HG03039 (cell line): ENCODE results near the gene BTBD1.

ENCODE experiments used
- ATAC-seq: cut with Tn5 transposase; IDR thresholded peaks from one replicate; pipeline ENCODE4 v1.9.1; 2021; ENCODE audit warnings: mild to moderate bottlenecking, moderate library complexity; ENCODE audit not compliant: unreplicated experiment

BTBD1 gene

GRCh38 chr15:82999426-82999825 is 67.6 kb downstream of the BTBD1 start:
- no peak for ATAC-seq

- ATAC-seq, result no peak
These were observed 71.1 kb downstream of the BTBD1 start for GRCh38 chr15:82995938-82996337.

DNA sequence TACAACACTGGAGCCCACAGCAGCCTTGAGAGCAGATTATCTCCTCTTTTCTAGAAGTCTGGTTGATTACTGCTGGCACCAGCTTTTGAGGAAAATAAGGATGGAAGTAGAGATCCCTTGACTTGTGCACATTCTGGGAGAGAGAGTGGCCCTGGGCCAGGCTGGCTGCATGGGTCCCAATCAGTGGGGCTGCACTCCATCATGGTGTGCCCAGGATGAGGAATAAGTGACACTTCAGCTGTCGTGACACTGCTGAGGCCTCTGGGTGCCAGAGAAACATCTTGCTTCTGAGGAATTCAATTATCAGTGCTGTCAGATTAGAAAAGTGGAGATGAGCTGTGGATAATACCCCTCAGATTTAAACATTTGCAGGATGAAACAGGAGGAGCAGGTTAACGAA is 72.0 kb downstream of the BTBD1 start:
- ATAC-seq, result no peak

DNA sequence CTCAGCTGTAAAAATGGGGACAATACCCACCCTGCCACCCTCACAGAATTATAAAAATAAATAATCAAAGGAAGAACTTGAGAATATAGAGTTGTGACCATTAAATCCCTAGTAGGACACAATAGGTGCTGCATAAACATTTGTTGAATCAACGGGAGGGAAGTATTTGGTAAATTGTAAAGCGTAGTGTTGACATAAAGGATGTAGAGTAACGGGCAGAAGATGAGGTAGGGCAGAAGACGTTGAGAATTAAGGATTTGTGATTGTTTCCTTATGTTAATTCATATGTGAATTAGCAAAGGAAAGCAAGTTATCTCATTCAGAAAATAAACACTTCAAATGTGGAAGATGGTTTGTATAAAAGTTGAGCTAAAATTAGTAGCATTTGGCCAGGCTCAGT is 73.9 kb downstream of the BTBD1 start:
- ATAC-seq, result no peak

DNA sequence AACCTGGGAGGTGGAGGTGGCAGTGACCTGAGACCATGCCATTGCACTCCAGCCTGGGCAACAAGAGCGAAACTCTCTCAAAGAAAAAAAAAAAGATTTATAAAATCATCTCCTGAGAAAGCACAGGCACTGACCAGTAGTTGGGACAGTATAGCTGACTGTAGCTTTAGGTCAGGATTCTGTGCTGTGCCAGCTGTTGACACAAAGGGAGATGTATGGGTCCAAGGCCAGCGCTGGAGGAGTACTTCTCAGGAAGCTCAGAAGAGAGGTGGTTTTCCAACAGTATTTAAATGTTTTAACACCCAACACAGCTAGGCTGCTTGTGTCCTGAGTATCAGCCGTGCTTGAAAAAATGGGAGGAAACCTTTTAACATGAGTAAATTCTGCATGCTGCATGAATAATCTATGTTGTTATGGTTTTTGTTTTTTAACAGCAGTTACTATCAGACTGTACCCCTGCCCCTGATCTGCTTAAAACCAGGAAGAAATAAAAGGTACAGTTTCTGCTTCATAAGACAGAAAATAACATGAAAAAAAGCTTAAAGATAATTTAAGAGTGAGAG is 74.5 kb downstream of the BTBD1 start:
- no peak for ATAC-seq

- ATAC-seq, result peak; percentile 12
These were observed 80.6 kb downstream of the BTBD1 start for GRCh38 chr15:82986442-82986780.

GRCh38 chr15:82985688-82986441 is 81.2 kb downstream of the BTBD1 start, which contains the start of gene RAMAC:
RAMAC (plus strand) TSS chr15:82986210; CDS start chr15:82989019, 2,809 bp downstream.
- peak; percentile 89 for ATAC-seq

GRCh38 chr15:82980981-82981380 is 86.1 kb downstream of the BTBD1 start:
- ATAC-seq, result no peak

DNA sequence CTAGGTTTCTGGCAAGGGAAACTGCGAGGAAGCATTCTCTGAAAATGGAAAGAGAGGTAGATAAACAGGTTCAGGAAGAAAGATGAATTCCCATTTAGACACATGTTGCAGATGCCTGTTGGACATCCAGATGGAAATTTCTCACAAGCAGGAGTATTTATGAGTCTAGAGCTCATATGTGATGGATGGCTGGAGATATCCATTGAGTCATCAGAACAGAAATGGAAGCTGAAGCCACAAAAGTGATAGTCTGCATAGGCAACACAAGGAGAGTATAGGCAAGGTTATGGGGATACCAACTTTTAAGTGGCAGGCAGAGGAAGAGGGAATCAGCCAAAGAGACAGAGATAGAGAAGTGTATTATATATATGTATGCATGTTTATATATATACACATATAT is 87.3 kb downstream of the BTBD1 start:
- no peak for ATAC-seq

GRCh38 chr15:82978438-82978837 is 88.6 kb downstream of the BTBD1 start:
- no peak for ATAC-seq

DNA sequence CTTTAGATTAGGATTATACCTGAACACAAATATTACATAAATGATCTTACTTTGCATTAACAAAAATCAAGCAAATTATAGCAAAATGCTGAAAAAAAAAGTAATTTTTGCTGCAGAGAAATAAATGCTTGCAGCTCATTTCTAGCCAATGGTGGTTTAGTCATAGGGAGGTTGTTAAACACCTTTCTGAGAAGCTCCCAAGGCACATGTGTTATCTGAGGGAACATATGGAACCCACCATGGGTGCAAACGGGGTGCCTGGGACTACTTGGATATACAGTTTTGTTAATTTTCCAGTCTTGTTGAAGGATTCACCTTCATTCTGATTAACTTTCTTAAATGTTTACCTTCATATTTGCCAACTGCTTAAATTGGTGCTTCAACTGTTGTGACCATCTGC is 90.0 kb downstream of the BTBD1 start:
- no peak for ATAC-seq

- no peak for ATAC-seq
These were observed 94.1 kb downstream of the BTBD1 start for GRCh38 chr15:82972990-82973389.

GRCh38 chr15:82971218-82971984 is 95.7 kb downstream of the BTBD1 start:
- no peak for ATAC-seq

- no peak for ATAC-seq
These were observed 96.4 kb downstream of the BTBD1 start for GRCh38 chr15:82970696-82971095.

DNA sequence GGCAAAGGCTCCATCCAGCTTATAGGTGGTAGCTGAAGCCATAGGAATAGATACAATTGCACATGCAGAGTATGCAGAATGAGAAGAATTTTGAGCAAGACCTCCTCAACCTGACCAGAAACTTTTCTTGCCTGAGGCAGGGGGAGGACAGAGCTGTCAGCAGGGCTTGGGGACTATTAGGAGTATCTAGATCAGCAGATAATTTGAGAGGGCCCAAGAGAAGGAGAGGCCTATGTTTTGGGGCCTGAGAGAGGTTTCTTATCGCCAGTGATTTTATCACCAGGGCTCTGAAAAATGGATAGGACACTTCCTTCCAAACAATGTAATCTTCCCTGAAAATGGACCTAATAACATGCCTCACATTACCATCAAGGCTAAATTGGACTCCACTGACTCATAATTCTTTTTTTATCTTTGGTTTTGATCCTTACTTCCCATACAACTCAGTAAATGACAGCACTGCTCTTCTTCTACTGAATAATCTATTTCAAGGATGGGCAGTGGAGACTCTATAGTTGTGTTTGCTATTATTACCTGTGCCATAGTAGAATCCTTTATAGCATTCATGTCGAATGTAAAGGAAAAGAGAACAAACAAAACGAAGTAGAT is 96.9 kb downstream of the BTBD1 start:
- ATAC-seq, result no peak

GRCh38 chr15:82969353-82969752 is 97.7 kb downstream of the BTBD1 start:
- no peak for ATAC-seq

GRCh38 chr15:82968066-82968465 is 99.0 kb downstream of the BTBD1 start:
- ATAC-seq, result no peak

DNA sequence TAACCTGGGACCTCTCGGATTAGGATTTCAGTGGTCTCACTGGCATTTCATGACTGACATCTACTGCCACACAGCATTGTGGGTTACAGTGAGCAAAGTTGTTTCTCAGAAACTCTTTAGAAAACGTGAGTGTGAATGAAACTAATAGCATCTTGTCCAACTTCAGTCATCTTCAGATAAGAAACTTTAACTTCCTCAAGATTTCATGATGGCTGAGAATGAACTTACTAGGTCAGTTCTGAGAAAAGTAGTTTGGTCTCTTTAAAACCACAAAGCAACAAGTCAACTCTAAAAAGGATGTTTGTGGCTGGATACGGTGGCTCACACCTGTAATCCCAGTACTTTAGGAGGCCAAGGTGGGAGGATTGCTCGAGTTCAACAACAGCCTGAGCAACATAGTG is 100.4 kb downstream of the BTBD1 start:
- ATAC-seq, result no peak
